HG03342 (cell line): Measurements from ENCODE around the gene EIF2AK3.
A peak's percentile ranks its signal among the peaks of the same experiment; 100 is the strongest.
"Not testable (repeated sequence)": the region's sequence is repeated elsewhere in the genome, so short reads cannot be mapped to it uniquely, and the experiment has no call there.

ENCODE experiments used
- ATAC-seq: cut with Tn5 transposase; IDR thresholded peaks from one replicate; pipeline ENCODE4 v1.9.1; 2021; ENCODE audit warnings: mild to moderate bottlenecking, moderate library complexity; ENCODE audit not compliant: unreplicated experiment

The EIF2AK3 gene

DNA sequence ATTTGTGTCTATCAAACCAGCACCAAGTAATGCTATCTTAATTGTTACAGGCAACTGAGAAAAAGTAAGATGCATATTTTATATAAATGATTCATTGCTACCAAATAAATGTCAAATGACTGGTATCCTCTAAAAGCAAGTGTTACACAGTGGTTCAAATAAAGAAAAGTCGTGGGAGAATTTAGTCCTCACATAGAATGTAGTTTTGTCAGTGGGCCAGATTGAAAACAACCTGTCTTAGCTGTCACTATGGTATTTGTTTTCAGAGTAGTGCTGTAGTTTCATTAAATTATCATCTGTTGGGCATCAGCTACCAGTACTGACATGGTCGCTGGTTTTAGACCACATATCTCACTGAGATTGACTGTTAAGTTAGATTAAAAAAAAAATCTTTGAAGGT is 10.2 kb upstream of the EIF2AK3 start:
- no peak for ATAC-seq

DNA sequence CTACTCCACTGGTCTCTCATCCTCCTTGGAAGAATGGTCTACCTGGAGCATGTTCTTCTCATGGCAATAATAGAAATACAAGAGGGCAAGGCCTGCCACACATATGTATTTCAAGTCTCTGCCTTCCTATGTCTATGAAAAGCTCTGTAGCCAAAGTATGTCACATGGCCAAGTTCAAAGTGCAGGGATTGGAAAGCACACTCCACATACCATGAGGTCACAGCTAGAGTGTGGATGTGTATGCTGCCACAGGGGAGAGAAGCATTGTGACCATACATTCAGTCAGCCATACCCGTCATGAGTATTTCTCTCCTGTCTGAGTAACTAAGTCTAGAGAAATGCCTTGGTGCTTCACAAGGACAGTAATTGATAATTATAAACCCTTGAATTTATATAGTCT is 8.8 kb upstream of the EIF2AK3 start:
- no peak for ATAC-seq

DNA sequence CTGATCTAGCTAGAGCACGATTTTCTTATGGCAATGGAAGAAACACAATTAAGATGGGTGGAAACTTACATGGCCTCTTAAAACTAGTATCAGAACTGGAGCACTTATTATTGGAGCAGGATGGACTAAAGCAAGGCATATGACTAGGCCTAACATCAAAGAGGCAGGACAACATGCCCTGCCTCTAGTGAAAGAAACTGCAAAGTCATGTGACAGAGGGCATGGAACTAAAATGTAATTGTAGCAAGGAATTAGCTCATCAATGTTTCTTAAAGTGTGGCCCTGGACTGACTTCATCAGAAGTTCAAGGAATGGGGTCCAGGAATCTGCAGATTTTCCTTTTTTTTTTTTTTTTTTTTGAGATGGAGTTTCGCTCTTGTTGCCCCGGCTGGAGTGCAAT is 5.3 kb upstream of the EIF2AK3 start:
- ATAC-seq = no peak

DNA sequence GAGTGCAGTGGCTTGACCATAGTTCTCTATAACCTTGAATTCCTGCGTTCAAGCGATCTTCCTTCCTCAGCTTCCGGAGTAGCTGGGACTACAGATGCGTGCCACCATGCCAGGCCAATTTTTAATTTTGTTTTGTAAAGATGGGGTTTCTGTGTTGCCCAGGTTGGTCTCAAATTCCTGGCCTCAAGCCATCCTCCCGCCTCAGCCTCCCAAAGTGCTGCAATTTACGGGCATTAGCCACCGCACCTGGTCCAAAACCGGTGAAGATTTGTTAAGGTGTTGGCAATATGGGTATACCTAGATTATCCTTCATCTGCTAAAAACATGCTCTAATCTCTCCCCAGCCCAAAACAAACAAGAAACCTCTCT is 1.3 kb upstream of the EIF2AK3 start:
- no peak for ATAC-seq

DNA sequence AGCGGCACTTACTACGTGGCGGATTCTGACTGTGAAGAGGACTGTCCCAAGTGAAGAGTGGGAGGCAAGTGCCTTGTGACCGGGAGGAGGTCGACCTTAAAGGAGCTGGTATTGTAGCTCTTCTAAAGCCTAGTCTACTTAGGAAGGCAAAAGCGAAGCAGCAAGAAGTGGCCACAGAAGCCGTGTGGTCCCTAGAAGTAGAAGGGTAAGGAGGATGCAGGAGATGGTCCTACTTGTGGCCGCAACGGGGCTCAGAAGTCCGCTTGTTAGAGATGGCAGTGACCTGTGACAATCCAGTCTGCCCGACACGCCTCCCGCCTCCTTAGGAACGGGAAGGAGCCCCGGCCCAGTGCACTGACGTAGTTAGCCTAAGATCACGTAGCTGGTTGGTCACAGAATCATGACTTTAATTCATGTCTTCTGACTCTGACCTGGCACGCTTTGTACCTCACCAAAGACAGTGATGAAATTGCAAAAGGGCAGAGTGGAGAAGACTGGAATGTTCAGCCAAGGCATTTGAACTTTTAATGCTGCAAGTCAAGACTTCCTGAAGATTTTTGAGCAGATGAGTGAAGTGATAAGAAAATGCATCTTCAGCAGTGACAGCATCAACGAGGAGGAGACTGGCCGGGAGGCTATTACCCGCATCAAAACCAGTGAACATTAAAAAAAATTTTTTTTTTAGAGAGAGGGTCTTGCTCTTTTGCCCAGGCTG is 749 bp upstream of the EIF2AK3 start:
- ATAC-seq = peak; percentile 37

DNA sequence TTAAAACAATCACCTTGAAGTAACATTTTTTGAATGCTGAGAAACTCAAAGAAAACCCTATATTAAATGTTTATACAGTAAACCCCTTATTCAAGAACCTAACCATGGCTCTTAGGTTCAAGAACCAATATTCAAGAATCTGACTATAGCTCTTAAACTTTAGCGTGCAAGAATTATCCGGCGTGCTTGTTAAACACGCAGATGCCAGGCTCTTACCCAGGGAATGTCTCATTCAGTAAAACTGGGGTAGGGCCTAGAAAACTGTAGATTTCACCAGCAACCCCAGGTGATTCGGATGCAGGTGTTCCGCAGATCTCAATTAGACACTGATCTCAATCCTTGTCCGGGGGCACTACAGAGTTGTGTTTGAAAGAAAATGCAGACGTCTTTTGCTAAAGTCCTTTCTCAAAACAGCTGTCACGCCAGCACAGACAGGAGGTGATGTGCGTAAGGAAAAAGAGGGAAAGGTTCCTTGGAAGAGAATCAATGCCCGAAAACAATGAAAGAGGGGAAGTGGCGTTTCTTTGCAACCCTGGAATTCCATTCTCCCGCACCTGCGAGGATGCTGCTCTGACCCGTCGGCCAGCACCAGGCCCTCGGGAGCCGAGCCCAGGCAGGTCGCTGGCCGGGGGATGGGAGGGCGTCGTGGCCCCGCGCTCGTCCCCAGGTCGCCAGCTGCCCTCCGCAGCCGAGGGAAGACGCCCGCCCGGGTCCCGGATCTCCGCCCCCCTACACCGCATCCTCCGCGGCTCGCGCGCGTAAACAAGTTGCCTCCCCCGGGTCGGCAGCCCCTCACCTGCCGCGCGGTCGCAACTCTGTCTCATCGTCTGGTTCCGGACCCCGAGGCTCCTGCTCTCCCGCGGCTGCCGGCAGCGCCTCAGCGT is 851 bp downstream of the EIF2AK3 start:
- ATAC-seq = peak; percentile 0

DNA sequence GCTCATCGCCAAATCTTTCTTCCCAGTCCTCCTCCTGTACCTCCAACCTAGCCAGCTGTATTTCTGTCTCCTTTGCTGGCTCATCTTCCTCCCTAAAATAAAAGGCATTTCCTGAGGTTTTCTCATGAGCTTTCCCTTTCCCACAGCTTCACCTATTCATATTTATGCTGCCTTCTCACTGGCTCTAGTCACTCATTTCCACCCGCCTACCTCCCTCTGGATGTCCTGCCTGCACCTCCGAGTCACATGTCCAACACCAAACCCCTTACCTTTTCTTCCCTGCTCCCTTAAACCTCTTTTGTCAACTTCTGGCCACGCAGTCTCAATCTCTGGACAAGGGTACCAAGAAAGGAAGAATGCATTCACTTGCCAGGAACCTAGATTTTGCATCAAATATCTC is 2.8 kb downstream of the EIF2AK3 start:
- no peak for ATAC-seq

DNA sequence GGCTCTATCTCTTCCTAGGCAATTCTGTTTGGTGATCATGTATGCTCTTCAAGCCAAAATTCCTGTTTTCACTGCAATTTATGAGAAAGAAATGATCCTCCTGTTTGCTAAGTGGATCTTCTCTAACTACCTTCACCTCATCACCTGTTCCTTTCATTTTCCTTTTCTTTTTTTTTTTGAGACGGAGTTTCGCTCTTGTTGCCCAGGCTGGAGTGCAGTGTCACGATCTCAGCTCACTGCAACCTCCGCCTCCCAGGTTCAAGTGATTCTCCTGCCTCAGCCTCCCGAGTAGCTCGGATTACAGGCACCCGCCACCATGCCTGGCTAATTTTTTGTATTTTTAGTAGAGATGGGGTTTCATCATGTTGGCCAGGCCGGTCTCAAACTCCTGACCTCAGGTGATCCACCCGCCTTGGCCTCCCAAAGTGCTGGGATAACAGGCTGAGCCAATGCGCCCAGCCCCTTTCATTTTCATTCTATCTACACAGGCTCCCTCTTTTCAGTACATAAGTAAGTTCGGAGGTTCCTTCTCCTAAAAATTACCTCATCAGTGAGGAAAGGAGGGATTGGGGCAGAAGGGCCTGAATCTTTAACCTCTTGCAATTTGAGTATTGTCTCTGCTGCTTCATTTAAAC is 3.3 kb downstream of the EIF2AK3 start:
- not testable (repeated sequence) for ATAC-seq

DNA sequence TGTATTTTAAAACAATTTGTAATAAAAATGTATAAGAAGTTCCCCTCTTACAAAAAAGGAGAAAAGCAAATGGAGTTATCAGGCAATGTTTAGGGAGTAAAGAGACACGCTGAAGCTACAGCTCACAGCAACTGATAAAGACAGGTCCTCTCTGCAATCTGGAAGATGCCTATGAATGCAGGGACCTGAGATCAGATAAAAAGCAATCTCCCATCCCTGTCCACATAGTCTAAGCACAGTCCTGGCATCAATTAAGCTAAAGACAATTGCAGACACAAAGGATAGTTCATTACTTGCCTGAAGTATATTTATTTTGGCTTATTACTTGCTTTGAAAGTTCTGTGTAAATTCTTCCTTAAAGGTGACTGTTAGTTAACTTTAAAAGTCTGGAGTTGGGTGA is 5.0 kb downstream of the EIF2AK3 start:
- no peak for ATAC-seq

DNA sequence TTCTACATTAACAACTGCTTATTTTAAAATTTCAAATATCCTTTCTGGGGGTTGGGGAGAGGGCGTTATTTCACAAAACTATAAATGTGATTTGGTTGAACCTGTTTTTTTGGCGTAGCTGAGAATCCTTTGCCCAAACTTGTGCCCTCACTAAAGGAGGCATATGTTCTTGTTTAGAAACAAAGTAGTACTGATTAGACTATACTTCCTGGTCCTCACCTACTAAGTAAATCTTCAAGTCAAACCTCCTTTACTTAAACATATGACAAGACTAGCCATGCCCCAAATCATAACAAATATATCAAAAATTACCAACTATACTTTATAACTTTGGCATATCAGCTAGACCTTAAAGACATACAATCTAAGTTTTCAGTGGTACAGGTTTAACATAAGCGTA is 5.8 kb downstream of the EIF2AK3 start:
- ATAC-seq = no peak

DNA sequence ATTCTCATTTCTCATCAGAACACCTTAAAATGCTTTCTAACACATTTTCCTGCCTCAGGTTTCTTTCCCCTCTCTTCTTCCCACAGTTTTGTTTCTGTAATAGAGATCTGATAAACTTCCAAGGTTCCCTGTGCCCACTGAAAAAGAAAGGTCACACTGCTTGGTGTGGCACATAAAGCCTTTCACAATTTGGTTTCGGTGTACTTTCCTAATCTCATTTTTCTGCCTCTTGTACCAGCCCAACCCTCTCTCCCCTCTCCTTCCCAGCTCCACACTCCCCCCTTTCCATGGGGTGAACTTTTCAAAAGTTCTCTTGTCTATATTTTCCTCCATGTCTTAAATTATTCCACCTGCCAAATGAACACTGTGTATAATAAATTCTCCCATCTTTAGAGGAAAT is 7.2 kb downstream of the EIF2AK3 start:
- no peak for ATAC-seq

DNA sequence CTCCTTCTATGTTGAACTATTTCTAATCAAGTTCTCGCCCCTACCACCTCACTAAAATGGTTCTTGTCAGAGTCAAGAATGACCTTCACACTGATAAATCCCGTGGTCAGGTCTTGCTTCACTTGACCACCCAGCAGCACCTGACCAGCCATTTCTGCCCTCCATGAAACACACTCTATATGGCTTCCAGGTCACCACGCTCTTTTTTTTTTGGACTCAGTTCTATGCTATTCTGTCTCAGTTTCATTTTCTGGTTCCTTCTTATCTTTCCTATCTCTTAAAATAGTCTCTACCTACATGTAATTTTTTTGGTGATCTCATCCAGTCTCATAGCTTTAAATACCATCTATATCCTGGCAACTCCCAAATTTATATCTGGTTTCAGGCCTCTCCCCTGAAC is 11.4 kb downstream of the EIF2AK3 start:
- ATAC-seq = peak; percentile 44

DNA sequence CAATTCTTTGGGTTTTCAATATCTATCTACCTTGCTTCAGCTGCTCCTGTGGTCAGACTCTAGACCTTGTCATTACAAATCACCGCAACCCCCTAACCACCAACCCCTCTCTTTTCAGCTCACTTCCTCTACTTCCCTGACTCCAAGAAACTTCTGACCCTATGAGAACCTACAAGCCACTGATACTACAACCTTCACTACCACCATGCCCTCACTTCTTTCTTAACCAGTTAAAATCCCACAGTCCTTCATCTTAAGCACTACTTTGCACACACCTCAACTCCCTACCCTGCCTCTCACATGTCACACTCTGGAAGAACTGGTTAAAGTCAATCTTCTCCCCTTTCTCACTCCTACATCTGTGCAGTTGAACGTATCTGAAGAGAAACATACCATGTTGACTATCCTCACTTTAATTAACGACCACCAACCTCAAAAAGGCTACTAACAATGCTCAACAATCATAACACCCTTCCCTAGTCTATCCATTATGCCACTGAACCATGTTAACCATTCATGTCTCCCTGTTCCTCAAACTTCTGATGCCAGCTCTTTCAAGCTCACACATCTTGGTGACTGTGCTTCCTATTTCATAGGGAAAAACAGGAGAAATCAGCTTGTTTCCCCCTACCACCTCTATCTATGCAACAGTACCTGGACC is 12.6 kb downstream of the EIF2AK3 start:
- ATAC-seq = peak; percentile 79

DNA sequence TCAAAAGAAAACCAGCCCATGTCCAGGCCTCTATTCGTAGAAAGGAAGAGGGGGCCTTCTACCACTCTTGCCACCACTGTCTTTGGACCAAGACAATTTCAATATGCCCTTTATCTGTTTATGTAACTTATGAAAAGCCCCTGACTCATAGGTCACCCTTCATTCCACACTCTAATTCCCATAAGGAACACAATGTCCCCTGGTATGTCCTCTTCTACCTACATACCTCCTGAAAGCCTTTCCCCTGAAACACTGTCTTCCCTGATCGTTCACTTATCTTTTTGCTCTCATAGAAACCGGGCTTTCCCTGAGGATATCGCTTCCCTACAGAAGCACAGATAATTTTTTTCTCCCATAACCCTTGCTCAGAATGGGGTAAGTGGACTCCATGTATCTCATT is 13.3 kb downstream of the EIF2AK3 start:
- ATAC-seq = no peak

DNA sequence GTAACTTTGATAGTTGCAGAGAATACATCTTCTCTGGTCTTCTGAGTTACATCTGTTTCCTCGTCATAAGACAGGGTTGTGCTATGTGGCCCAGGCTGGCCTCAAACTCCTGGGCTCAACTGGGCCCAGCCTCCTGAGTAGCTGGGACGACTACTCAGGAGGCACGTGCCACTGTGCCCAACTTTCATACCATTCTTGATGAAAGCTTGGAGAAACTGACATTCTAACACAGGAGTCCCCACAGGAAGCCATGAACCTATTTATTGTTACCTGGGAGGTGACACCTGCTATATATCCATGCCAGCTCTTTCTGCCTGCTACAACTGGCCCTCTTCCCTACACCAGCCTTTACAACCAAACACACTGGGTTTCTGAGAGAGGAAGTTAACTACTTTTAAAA is 19.1 kb downstream of the EIF2AK3 start:
- no peak for ATAC-seq

DNA sequence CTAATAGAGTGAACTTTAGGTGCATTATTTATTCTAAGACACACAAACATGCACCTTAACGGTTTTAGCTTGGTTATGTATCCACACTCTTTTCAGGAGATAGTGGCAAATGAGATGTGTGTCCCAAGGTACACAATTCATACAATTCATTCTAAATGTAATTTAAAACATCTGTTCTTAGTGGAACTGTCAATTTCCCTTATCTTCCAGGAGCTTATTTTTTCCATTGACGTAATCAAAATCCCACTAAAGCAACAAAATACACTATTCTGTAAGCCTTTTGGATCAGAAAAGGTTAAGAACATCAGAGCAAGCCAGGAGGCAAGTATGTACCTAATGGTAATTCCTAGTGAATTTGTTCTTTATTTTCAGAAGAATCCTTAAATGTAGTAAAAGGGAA is 19.8 kb downstream of the EIF2AK3 start:
- ATAC-seq = no peak

DNA sequence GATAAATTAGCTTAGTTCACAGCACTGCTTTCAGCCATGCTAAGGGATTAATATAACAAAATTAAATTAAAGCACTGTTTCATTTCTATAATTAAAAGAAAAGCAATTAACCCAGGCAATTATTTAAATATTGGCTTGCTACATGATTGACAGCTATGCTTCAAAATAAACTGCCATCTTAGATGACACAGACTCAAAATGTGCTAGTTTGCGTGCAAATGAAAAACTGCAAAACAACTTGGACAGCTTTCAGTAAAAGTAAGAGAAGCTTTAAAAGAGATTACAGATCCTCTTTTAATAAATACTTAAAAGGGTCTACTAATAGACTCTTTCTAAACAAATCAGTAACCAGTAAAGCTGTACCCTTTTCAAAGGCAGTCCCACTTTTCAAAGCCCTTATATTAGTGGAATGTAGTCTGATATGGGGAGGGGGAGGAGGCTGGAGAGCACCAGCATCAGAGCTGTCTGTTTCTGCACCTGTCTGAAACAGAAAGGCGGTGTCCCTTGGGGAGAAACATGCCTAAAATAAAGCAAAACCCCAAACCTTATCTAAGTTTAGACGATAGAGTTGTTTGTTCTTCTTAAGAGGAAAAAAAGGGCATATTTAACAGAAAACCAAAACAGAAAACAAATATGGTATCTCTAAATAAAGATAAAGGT is 20.8 kb downstream of the EIF2AK3 start:
- ATAC-seq = peak; percentile 84

DNA sequence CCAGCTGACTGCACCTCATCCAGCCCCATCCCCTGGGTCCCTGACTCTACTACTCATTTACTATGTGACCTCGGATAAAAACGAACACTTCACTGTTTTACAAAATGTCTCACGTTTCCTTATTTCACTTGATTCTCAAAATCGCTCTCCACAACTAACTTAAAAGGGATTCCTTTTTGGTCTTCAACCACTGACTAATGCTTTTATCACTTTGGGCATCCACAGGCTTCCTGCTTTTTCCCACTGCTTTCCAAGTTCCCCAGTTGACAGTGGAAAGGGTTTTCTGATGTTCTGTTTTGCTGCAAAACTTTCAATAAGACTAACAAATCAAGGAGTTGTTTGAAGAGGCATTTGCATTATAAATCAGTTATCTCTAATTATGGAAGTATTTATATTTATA is 24.1 kb downstream of the EIF2AK3 start:
- ATAC-seq = no peak

DNA sequence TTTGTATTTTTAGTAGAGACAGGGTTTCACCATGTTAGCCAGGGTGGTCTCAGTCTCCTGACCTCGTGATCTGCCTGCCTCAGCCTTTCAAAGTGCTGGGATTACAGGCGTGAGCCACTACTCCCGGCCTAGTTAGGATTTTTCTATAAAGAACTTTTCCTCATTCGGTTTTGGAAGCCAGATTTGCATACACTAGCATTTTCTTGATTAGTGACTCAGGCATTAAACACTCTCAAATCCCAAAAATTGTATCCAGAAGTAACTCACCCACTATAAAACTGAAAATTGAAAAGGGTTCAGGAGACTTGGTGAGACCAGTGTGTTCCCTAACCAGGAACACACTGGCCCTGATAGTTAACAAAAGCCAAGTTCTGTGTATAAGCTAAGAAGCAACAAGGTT is 25.2 kb downstream of the EIF2AK3 start:
- ATAC-seq = no peak

DNA sequence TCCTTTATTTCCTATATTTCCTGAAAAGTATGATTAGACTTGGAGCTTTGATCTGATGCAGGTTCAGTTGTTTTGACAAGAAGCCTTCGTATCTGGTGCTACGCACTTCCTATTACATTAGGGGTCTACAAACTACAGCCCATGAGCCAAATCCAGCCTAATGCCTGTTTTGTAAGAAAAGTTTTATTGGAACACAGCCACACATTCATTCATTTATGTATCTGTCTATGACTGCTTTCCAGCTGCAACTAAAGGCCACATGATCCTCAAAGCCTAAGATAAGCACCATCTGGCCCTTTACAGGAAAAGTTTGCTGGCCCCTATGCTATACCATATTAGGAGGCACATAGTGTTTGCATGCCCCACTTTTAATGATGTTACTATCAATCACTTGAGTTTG is 26.0 kb downstream of the EIF2AK3 start:
- ATAC-seq = no peak

DNA sequence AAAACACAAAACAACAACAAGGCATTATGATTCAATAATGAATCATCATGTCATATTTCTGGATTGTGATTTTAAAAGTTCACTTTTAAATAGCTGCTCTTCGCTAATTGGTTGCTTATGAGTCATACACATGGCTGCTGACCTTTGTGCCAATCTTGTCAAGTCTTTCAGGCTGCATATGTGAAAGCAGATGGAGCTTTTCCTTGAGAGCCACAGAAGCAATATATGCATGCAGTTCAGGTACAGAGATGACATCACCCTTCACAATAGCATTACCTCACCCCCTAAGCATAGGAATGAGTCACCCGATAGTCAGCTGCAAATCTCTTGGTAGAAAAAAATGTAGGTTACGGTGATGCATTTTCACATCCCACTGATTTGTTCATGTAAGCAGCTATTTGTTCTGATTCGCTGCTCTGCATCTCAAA is 27.2 kb downstream of the EIF2AK3 start:
- ATAC-seq = peak; percentile 99
